ENCODE data around the gene RPL15.
A peak's percentile ranks its signal among the peaks of the same experiment; 100 is the strongest.
"Not testable (repeated sequence)": the region's sequence is repeated elsewhere in the genome, so short reads cannot be mapped to it uniquely, and the experiment has no call there.

RPL15 gene

GRCh38 chr3:23916886-23917678 is at the start of gene RPL15, which contains the start of gene NKIRAS1:
TSS of gene RPL15 (plus strand) at chr3:23917132. CDS start at chr3:23917860, 728 bp downstream.
TSS of gene NKIRAS1 (minus strand) at chr3:23916990. CDS start at chr3:23910904, 6,086 bp downstream.
- Histone ChIP-seq H3K9ac (ENCODE audit: low read depth in 1 of 2, low read length in 2 of 2) (peak within 1 kb of the TSS; percentile 94 to 99), H3K4me1 (ENCODE audit: control insufficient read depth in 1 of 2, insufficient read depth in 2 of 2, low read length in 2 of 2) (peaks cover 21 to 27% of the 10 kb centered on the region in 2 donors), H3K27me3 (ENCODE audit: control insufficient read depth in 1 of 2, insufficient read depth in 2 of 2, low read length in 2 of 2) (no peaks in the 10 kb centered on the region), H3K27ac (ENCODE audit: low read depth, low read length) (peak within 1 kb of the TSS; percentile 88), H3K9me3 (ENCODE audit: control insufficient read depth in 1 of 2, low read length in 2 of 2) (no peaks in the 10 kb centered on the region), H3K4me3 (ENCODE audit: low read depth in 1 of 2, low read length in 2 of 2) (peak within 1 kb of the TSS; percentile 97 to 98), H3K36me3 (ENCODE audit: control insufficient read depth in 1 of 2, insufficient read depth in 2 of 2, low read length in 2 of 2) (peaks cover 15 to 28% of the 10 kb centered on the region in 2 donors)

GRCh38 chr3:23867400-23867799 is 49.5 kb upstream of the RPL15 start:
- Histone ChIP-seq H3K4me1 (ENCODE audit: control insufficient read depth in 1 of 2, insufficient read depth in 2 of 2, low read length in 2 of 2) (peaks cover 7 to 14% of the 10 kb centered on the region in 2 donors), H3K9me3 (ENCODE audit: control insufficient read depth in 1 of 2, low read length in 2 of 2) (no peaks in the 10 kb centered on the region), H3K36me3 (ENCODE audit: control insufficient read depth in 1 of 2, insufficient read depth in 2 of 2, low read length in 2 of 2) (no peaks in the 10 kb centered on the region), H3K9ac (ENCODE audit: low read depth in 1 of 2, low read length in 2 of 2) (no peak overlapping the region), H3K4me3 (ENCODE audit: low read depth in 1 of 2, low read length in 2 of 2) (no peak overlapping the region), H3K27me3 (ENCODE audit: control insufficient read depth in 1 of 2, insufficient read depth in 2 of 2, low read length in 2 of 2) (no peaks in the 10 kb centered on the region), H3K27ac (ENCODE audit: low read depth, low read length) (no peak overlapping the region)

GRCh38 chr3:23867838-23868237 is 49.1 kb upstream of the RPL15 start:
- Histone ChIP-seq H3K27ac (ENCODE audit: low read depth, low read length) (no peak overlapping the region), H3K4me3 (ENCODE audit: low read depth in 1 of 2, low read length in 2 of 2) (no peak overlapping the region), H3K4me1 (ENCODE audit: control insufficient read depth in 1 of 2, insufficient read depth in 2 of 2, low read length in 2 of 2) (peaks cover 7 to 14% of the 10 kb centered on the region in 2 donors), H3K27me3 (ENCODE audit: control insufficient read depth in 1 of 2, insufficient read depth in 2 of 2, low read length in 2 of 2) (no peaks in the 10 kb centered on the region), H3K36me3 (ENCODE audit: control insufficient read depth in 1 of 2, insufficient read depth in 2 of 2, low read length in 2 of 2) (no peaks in the 10 kb centered on the region), H3K9ac (ENCODE audit: low read depth in 1 of 2, low read length in 2 of 2) (no peak overlapping the region), H3K9me3 (ENCODE audit: control insufficient read depth in 1 of 2, low read length in 2 of 2) (no peaks in the 10 kb centered on the region)

GRCh38 chr3:23869977-23870662 is 46.8 kb upstream of the RPL15 start:
- no peak overlapping the region for H3K4me3 ChIP-seq (ENCODE audit: low read depth in 1 of 2, low read length in 2 of 2)
- no peaks in the 10 kb centered on the region for H3K27me3 ChIP-seq (ENCODE audit: control insufficient read depth in 1 of 2, insufficient read depth in 2 of 2, low read length in 2 of 2)
- no peaks in the 10 kb centered on the region for H3K9me3 ChIP-seq (ENCODE audit: control insufficient read depth in 1 of 2, low read length in 2 of 2)
- H3K36me3 ChIP-seq (ENCODE audit: control insufficient read depth in 1 of 2, insufficient read depth in 2 of 2, low read length in 2 of 2), result no peaks in the 10 kb centered on the region
- no peak overlapping the region for H3K9ac ChIP-seq (ENCODE audit: low read depth in 1 of 2, low read length in 2 of 2)
- no peak overlapping the region for H3K27ac ChIP-seq (ENCODE audit: low read depth, low read length)
- H3K4me1 ChIP-seq (ENCODE audit: control insufficient read depth in 1 of 2, insufficient read depth in 2 of 2, low read length in 2 of 2), result peaks cover 7 to 14% of the 10 kb centered on the region in 2 donors

- H3K9ac ChIP-seq (ENCODE audit: low read depth in 1 of 2, low read length in 2 of 2); H3K27me3 ChIP-seq (ENCODE audit: control insufficient read depth in 1 of 2, insufficient read depth in 2 of 2, low read length in 2 of 2); H3K9me3 ChIP-seq (ENCODE audit: control insufficient read depth in 1 of 2, low read length in 2 of 2); H3K4me3 ChIP-seq (ENCODE audit: low read depth in 1 of 2, low read length in 2 of 2); H3K36me3 ChIP-seq (ENCODE audit: control insufficient read depth in 1 of 2, insufficient read depth in 2 of 2, low read length in 2 of 2); H3K27ac ChIP-seq (ENCODE audit: low read depth, low read length): not testable (repeated sequence)
- H3K4me1 ChIP-seq (ENCODE audit: control insufficient read depth in 1 of 2, insufficient read depth in 2 of 2, low read length in 2 of 2), result peaks cover 7 to 10% of the 10 kb centered on the region in 2 donors
Measured at GRCh38 chr3:23870663-23871043, 46.3 kb upstream of the RPL15 start.

- H3K4me3 ChIP-seq (ENCODE audit: low read depth in 1 of 2, low read length in 2 of 2); H3K36me3 ChIP-seq (ENCODE audit: control insufficient read depth in 1 of 2, insufficient read depth in 2 of 2, low read length in 2 of 2); H3K9me3 ChIP-seq (ENCODE audit: control insufficient read depth in 1 of 2, low read length in 2 of 2); H3K4me1 ChIP-seq (ENCODE audit: control insufficient read depth in 1 of 2, insufficient read depth in 2 of 2, low read length in 2 of 2); H3K27me3 ChIP-seq (ENCODE audit: control insufficient read depth in 1 of 2, insufficient read depth in 2 of 2, low read length in 2 of 2); H3K9ac ChIP-seq (ENCODE audit: low read depth in 1 of 2, low read length in 2 of 2); H3K27ac ChIP-seq (ENCODE audit: low read depth, low read length): not testable (repeated sequence)
Measured at GRCh38 chr3:23871361-23871760, 45.6 kb upstream of the RPL15 start.

- H3K27me3 ChIP-seq (ENCODE audit: control insufficient read depth in 1 of 2, insufficient read depth in 2 of 2, low read length in 2 of 2), result no peaks in the 10 kb centered on the region
- peaks cover 0 to 8% of the 10 kb centered on the region in 2 donors for H3K4me1 ChIP-seq (ENCODE audit: control insufficient read depth in 1 of 2, insufficient read depth in 2 of 2, low read length in 2 of 2)
- no peak overlapping the region for H3K4me3 ChIP-seq (ENCODE audit: low read depth in 1 of 2, low read length in 2 of 2)
- H3K9ac ChIP-seq (ENCODE audit: low read depth in 1 of 2, low read length in 2 of 2), result no peak overlapping the region
- no peak overlapping the region for H3K27ac ChIP-seq (ENCODE audit: low read depth, low read length)
- no peaks in the 10 kb centered on the region for H3K9me3 ChIP-seq (ENCODE audit: control insufficient read depth in 1 of 2, low read length in 2 of 2)
- H3K36me3 ChIP-seq (ENCODE audit: control insufficient read depth in 1 of 2, insufficient read depth in 2 of 2, low read length in 2 of 2), result no peaks in the 10 kb centered on the region
Measured at GRCh38 chr3:23872330-23872729, 44.6 kb upstream of the RPL15 start.

GRCh38 chr3:23873941-23874340 is 43.0 kb upstream of the RPL15 start:
- Histone ChIP-seq H3K4me1 (ENCODE audit: control insufficient read depth in 1 of 2, insufficient read depth in 2 of 2, low read length in 2 of 2) (peaks cover 0 to 6% of the 10 kb centered on the region in 2 donors), H3K4me3 (ENCODE audit: low read depth in 1 of 2, low read length in 2 of 2) (no peak overlapping the region), H3K9me3 (ENCODE audit: control insufficient read depth in 1 of 2, low read length in 2 of 2) (no peaks in the 10 kb centered on the region), H3K36me3 (ENCODE audit: control insufficient read depth in 1 of 2, insufficient read depth in 2 of 2, low read length in 2 of 2) (no peaks in the 10 kb centered on the region), H3K9ac (ENCODE audit: low read depth in 1 of 2, low read length in 2 of 2) (no peak overlapping the region), H3K27me3 (ENCODE audit: control insufficient read depth in 1 of 2, insufficient read depth in 2 of 2, low read length in 2 of 2) (no peaks in the 10 kb centered on the region), H3K27ac (ENCODE audit: low read depth, low read length) (no peak overlapping the region)

GRCh38 chr3:23874359-23875112 is 42.4 kb upstream of the RPL15 start:
- Histone ChIP-seq H3K27ac (ENCODE audit: low read depth, low read length) (no peak overlapping the region), H3K27me3 (ENCODE audit: control insufficient read depth in 1 of 2, insufficient read depth in 2 of 2, low read length in 2 of 2) (no peaks in the 10 kb centered on the region), H3K9ac (ENCODE audit: low read depth in 1 of 2, low read length in 2 of 2) (no peak overlapping the region), H3K4me1 (ENCODE audit: control insufficient read depth in 1 of 2, insufficient read depth in 2 of 2, low read length in 2 of 2) (peaks cover 0 to 6% of the 10 kb centered on the region in 2 donors), H3K4me3 (ENCODE audit: low read depth in 1 of 2, low read length in 2 of 2) (no peak overlapping the region), H3K9me3 (ENCODE audit: control insufficient read depth in 1 of 2, low read length in 2 of 2) (no peaks in the 10 kb centered on the region), H3K36me3 (ENCODE audit: control insufficient read depth in 1 of 2, insufficient read depth in 2 of 2, low read length in 2 of 2) (peaks cover 0 to under 1% of the 10 kb centered on the region in 2 donors)

All from duodenal mucosa (tissue), 2 donors.